ENCODE measurements around the gene NKAIN2.

Gene NKAIN2

DNA sequence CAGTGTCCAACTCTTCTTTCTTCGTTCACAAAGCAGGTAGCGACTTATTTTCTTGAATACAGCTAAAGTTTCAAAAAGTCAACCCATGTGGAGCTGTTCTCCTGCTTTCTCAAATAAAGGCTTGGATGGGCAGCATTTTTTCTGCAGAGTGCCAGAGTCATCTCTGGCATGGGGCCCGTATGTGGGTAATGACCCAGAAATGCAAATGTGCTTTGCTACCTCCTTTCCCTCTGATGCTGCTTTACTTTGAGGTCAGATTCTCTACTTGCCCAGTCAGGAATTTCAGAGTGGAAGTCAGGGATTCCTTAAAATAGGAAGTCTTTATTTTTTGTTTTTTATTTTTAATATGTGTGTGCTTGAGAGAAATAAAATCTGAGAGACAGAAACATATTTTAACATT lies 4.9 kb downstream of the NKAIN2 start:
- no peak for DNase-seq (ENCODE audit: low spot score)

DNA sequence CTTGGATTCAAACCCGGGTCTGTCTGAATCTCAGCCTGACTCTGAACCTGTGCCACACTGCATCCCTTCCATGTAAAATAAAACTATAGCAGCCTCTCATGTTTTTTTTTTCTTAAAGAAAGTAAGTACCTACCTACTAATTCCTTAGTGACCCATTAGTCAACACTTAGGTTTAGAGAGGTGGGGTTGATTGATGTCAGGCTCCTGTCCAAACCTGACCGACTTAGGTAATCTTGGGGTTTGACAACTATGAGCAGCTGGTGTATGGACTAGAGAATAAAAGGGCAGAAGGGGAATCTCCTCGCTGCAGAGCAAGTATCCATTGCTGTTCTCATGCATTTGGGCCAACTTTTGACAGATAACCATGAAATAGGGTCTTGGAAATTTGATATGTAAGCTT lies 6.5 kb downstream of the NKAIN2 start:
- DNase-seq (ENCODE audit: low spot score), result no peak

DNA sequence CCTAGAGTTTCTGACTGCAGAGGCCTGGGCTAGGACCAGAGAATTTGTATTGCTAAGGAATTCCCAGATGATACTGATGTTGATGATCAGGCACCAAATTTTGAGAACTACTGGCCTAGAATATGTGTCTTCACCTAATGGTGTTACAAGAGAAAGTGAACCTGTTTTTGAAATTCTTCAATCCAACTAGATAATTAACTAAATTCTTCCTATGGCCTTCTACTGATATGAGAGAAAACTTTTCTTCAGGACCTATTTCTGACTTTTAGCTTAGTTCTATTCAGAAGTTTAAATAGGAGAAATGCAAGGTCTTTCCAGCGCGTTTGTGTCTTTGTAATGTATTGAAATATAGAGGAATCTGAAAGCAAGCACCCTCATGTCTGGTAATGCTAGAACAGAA lies 7.3 kb downstream of the NKAIN2 start:
- DNase-seq (ENCODE audit: low spot score), result no peak

GRCh38 chr6:123811378-123811777 lies 7.7 kb downstream of the NKAIN2 start:
- DNase-seq (ENCODE audit: low spot score), result no peak

DNA sequence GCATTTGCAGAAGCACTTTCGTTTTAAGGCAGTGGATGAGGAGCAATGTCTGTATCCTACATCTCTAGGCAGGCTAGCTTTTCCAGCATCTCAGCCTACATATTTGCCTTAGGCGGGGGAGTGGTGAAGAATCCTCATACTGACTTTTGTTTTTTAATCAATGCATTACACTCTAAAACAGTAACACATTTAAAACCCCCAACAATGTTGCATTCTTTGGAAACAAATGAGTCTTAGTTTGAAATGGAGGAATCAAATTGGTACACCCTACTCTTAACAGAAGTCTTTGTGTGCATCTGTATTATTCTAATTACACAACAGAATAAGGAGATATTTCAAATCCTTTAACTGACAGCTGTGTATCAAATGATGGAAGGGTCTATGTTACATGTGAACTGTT lies 9.0 kb downstream of the NKAIN2 start:
- no peak for DNase-seq (ENCODE audit: low spot score)

GRCh38 chr6:123821112-123821511 lies 17.4 kb downstream of the NKAIN2 start:
- no peak for DNase-seq (ENCODE audit: low spot score)

DNA sequence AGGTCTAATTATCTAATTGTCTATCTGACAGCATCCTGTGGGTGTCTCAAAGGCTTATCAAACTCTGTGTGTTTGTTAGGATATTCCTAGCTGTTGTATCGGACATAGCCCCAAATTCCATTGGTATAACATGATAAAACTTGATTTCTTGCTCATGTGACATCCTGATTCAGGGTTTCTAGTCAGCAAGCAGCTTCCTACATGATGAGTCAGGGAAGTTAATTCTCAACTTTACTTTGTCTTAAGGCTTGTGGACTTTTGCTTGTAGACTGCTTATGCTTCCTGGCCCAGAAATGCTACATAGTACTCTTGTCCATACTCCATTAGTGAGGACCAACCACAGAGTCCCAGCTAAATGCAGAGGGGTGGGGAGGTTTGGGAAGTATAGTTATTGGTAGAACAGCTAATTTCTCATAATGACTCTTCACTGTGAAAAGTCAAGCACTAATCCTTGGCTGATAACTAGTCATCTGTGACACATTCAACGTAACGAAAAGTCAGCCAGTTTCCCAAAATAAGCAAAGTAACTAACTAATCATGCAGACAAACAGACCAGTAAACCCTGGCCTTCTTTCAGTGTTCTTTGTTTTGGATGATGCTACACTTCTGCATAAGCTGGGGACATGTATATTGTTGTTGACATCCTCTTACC lies 25.8 kb downstream of the NKAIN2 start:
- DNase-seq (ENCODE audit: low spot score), result no peak

- DNase-seq (ENCODE audit: low spot score), result no peak
These were observed 26.5 kb downstream of the NKAIN2 start for GRCh38 chr6:123830120-123830519.

- DNase-seq (ENCODE audit: low spot score), result no peak
These were observed 35.0 kb downstream of the NKAIN2 start for GRCh38 chr6:123838505-123839234.

DNA sequence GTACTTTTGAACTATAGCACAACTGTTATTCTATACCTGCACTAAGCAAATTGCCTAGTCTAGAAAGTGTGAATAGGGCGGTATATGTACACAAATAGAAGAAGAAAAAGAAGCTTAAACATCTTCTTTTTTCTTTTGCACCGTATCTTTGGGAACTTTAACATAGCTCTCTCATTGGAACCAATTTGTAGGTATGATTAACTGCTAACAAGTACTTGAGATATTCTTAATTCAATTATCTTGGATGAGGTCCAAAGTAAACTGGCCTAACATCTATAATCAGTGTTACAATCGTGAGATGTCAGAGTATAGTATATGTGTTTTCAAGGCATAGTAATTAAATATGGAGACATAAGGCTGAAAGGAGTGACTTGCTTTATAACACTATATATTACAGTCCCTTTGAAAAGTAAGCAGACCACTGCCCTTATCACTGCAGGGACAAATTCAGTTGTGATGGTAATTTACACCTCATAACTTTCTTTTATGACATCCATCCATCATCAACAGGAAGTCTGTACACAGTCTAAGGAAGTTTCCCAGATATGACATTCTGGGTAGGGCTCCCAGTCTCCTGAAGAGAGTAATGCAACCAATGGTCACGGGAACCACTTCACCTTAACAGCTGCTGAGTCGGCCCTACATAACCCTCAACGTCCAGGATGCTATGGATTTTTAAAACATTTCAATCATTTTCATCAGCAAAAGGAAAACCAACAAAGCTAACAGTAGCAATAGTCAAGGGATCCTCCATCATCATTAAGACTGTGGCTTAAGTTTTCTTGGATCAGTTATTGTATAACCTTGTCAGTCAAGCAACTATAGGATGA lies 37.6 kb downstream of the NKAIN2 start:
- no peak for DNase-seq (ENCODE audit: low spot score)

DNA sequence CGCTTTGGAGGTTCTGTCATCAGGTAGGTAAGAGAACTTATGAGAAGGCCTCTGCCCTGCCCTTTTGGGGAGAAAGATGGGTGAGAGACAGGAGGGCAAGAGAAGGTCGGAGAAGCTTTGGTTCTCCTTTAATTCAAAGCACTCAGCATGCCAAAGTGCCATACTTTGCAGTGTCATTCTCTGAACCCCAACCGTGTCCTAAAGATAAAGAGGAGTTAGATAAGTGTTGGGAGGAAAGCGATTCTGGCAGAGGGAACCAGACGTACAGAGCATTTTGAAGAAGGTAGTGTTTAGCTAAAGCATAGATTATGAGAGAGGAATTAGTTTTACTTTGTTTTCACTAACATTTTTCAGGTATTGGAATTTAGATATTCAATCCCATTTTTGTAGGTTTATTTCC lies 40.3 kb downstream of the NKAIN2 start:
- DNase-seq (ENCODE audit: low spot score), result no peak

DNA sequence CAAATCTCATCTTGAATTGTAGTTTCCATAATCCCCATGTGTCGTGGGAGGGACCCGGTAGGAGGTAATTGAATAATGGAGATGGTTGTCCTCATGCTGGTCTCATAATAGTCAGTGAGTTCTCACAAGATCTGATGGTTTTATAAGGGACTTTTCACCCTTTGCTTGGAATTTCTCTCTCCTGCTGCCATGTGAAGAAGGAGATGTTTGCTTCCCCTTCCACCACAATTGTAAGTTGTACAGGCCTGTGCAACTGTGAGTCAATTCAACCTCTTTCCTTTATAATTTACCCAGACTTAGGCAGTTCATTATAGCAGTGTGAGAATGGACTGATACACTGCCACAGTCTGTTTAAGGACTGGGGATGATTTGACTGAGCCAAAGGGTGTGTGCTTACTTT lies 44.7 kb downstream of the NKAIN2 start:
- DNase-seq (ENCODE audit: low spot score), result no peak

- DNase-seq (ENCODE audit: low spot score), result no peak
These were observed 45.7 kb downstream of the NKAIN2 start for GRCh38 chr6:123849406-123849805.

- DNase-seq (ENCODE audit: low spot score), result no peak
These were observed 46.9 kb downstream of the NKAIN2 start for GRCh38 chr6:123850555-123850954.

GRCh38 chr6:123854201-123854600 lies 50.5 kb downstream of the NKAIN2 start:
- DNase-seq (ENCODE audit: low spot score), result no peak

GRCh38 chr6:123855506-123855905 lies 51.8 kb downstream of the NKAIN2 start:
- no peak for DNase-seq (ENCODE audit: low spot score)

DNA sequence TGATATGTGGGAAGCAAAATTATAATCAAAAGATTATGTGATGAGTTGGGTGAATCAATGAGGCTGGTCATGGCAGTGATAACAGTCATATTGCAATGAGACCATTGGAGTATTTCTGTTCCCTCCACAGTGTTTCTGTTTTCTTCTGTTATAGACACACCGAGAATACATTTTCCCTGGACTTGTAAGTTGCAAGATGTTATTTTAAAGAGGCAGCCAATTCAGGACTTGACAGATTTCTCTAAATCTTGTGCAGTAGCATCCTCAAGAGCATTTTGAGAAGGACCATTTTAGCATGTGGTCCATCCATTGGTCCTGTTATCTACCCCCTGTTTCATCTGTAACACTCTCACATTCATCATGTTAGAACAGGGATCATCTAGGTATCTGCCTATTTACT lies 55.6 kb downstream of the NKAIN2 start:
- no peak for DNase-seq (ENCODE audit: low spot score)

DNA sequence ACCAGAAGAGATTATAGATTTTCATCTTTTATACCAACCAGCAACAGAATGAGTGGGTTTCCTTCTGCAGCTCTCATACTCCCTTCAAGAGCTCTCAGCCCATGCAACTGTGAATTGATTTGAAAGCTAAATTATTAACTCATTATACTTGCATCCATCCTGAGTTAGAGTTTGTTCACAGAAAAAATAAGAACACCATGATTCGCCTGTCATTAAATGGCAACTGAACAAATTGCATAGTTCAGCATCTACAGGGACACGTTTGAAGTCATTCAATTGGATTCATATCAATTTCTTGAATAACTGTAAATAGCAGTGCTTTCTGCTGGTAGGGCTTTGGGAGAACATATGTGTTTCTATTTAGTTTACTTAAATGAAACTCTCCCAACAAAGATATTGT lies 65.7 kb downstream of the NKAIN2 start:
- DNase-seq (ENCODE audit: low spot score), result no peak

- DNase-seq (ENCODE audit: low spot score), result no peak
These were observed 70.3 kb downstream of the NKAIN2 start for GRCh38 chr6:123873974-123874373.

DNA sequence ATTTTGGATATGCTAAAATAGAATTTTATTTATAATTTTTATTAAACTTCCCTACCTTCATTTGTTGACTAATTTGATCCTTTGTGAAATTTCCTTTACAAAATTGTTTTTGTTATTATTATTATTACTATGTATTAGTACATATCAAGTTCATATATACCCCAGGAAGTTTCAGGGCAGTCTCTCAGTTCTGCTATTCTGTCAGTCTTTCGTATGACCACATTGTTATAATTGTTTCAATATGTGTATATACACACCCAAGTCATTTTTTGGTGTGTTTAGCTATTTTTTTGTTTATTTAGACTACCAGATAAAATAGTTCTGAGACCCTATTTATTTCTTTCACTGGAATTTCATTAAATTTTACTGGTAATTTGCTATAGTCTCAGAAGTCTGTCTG lies 72.1 kb downstream of the NKAIN2 start:
- no peak for DNase-seq (ENCODE audit: low spot score)

GRCh38 chr6:123879749-123880148 lies 76.1 kb downstream of the NKAIN2 start:
- DNase-seq (ENCODE audit: low spot score), result no peak

DNA sequence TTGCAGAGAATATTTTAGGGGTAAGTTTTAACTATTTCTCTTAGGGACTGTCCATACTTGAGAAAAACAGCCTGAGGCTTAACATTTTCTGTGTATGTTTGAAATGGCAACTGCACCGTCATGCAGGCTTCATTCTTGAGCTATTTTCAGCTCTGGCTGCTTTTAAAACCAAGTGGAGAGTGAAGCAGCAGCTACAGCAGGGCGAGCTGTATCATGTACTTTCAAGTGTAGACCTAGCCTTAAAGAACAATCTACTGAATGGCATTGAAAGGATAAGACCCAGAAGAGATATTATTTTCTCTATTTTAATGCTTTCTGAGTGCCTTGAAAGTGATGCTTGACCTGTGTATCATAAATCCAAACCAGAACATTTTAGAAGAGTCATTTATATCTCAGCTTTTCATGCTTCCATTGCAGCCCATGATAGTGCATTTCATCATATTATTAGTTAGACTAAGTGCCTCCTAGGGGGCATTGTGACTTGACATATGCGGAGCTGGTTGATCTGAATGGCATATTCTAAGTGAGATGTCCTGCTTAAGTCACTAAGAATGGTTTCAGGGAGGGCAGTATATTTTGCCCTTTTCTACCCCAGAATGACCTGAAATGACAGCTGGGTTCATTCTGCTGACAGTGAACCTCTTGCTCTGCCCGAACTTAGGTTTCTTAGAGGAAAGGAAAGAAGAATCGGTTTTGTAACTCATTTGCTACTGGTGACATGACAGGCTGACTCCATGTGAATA lies 85.3 kb downstream of the NKAIN2 start:
- no peak for DNase-seq (ENCODE audit: low spot score)

Measured in left forelimb (tissue), 1 donor.